A549 (cell line): ENCODE data around the gene KCNA2. TPM values are rescaled to one million over a fixed set of nuclear protein-coding genes. Genes with fewer than 3 reads are reported as not detected.

ENCODE experiments used
- ATAC-seq, 2 experiments: fragments of 200-7000 bp in 1 of 2; fragments of >200 bp in 1 of 2; cut with Nextera tagmentation in 1 of 2; cut with Tn5 transposase in 1 of 2; 3 replicates each; pipeline versions ENCODE4 v1.8.0 to v1.9.1; 2018 to 2020; ENCODE audit warnings: mild to moderate bottlenecking in 1 of 2, moderate library complexity in 1 of 2
- CTCF ChIA-PET: fragments of 300-600 bp; sonication (Branson Sonifier 250); formaldehyde crosslinking; extraction: SDS; loops from one replicate; lab custom pipeline; 2021; ENCODE audit warnings: antibody characterized with exemption, inconsistent platforms; lab: Yijun Ruan, JAX
- POLR2A ChIA-PET: fragments of 350-600 bp; formaldehyde crosslinking; extraction: SDS; loops from one replicate; lab custom pipeline; 2021; ENCODE audit warnings: antibody characterized with exemption, inconsistent platforms; lab: Yijun Ruan, JAX
- DNase-seq, 2 experiments: peaks; one replicate each; pipeline versions ENCODE4 v3.0.0 to v3.0.0-alpha.2; 2011 to 2016; ENCODE audit warnings: low read depth in 1 of 2, low spot score in 1 of 2
- FAIRE-seq: peaks from 2 replicates; lab custom pipeline; 2011; peaks lifted over from hg19 to GRCh38; lab: Jason Lieb, UNC
- H3K27ac ChIP-seq, 2 experiments: fragments of >200 bp; sonication (Bioruptor Twin); formaldehyde crosslinking; 3 replicates each; pipeline ENCODE4 v1.5.1; 2016 to 2017
- H3K4me1 ChIP-seq: fragments of >200 bp; sonication (Bioruptor Twin); formaldehyde crosslinking; 3 replicates; pipeline ENCODE4 v1.6.1; 2016
- H3K4me2 ChIP-seq: fragments of >200 bp; sonication (Bioruptor Twin); formaldehyde crosslinking; 3 replicates; pipeline ENCODE4 v1.6.1; 2016
- H3K4me3 ChIP-seq: fragments of >200 bp; sonication (Bioruptor Twin); formaldehyde crosslinking; 3 replicates; pipeline ENCODE4 v1.5.1; 2016
- H3K9me3 ChIP-seq: fragments of >200 bp; sonication (Bioruptor Twin); formaldehyde crosslinking; 3 replicates; pipeline ENCODE4 v1.6.1; 2016
- CBX2 ChIP-seq: fragments of 200-600 bp; sonication (generic); IDR thresholded peaks from 2 replicates; pipeline ENCODE4 v1.6.1; 2016; ENCODE audit warnings: low read depth, mild to moderate bottlenecking, borderline replicate concordance
- CBX8 ChIP-seq: fragments of 200-600 bp; sonication (generic); IDR thresholded peaks from 2 replicates; pipeline ENCODE4 v1.6.1; 2016
- CEBPB ChIP-seq, 2 experiments: fragments of >200 bp in 1 of 2; sonication (Bioruptor Twin) in 1 of 2; formaldehyde crosslinking in 1 of 2; IDR thresholded peaks; 2 replicates each; pipeline ENCODE4 v1.6.1; 2012 to 2016
- CHD4 ChIP-seq: fragments of 200-600 bp; sonication (generic); IDR thresholded peaks from 2 replicates; pipeline ENCODE4 v1.6.1; 2016; ENCODE audit warnings: antibody characterized with exemption, mild to moderate bottlenecking, borderline replicate concordance
- EHF ChIP-seq: fragments of 250-450 bp; sonication (Bioruptor Pico); IDR thresholded peaks from 2 replicates; pipeline ENCODE4 v1.5.0; 2020; ENCODE audit warnings: mild to moderate bottlenecking
- EP300 ChIP-seq, 2 experiments: fragments of >200 bp; sonication (Bioruptor Twin); formaldehyde crosslinking; IDR thresholded peaks; 2 replicates in 1 of 2; 3 replicates in 1 of 2; pipeline ENCODE4 v1.6.1; 2016 to 2017
- FOSB ChIP-seq: fragments of 250-450 bp; sonication (Bioruptor Pico); IDR thresholded peaks from 2 replicates; pipeline ENCODE4 v1.5.0; 2020; ENCODE audit warnings: mild to moderate bottlenecking, moderate library complexity
- FOSL2 ChIP-seq, 2 experiments: fragments of 450-650 bp in 1 of 2; fragments of >200 bp in 1 of 2; sonication (Bioruptor Twin) in 1 of 2; formaldehyde crosslinking; IDR thresholded peaks; 2 replicates each; pipeline versions ENCODE4 v1.5.0 to v1.6.1; 2016 to 2020; ENCODE audit warnings: mild to moderate bottlenecking in 1 of 2, moderate library complexity in 1 of 2
- HEYL ChIP-seq: fragments of 250-450 bp; sonication (Bioruptor Pico); IDR thresholded peaks from 2 replicates; pipeline ENCODE4 v1.8.0; 2021; ENCODE audit warnings: mild to moderate bottlenecking, moderate library complexity
- HOXA7 ChIP-seq: fragments of 250-450 bp; sonication (Bioruptor Pico); IDR thresholded peaks from 2 replicates; pipeline ENCODE4 v1.5.0; 2020; ENCODE audit warnings: mild to moderate bottlenecking, moderate library complexity
- HOXB13 ChIP-seq: fragments of 250-450 bp; sonication (Bioruptor Pico); IDR thresholded peaks from 2 replicates; pipeline ENCODE4 v1.5.0; 2020; ENCODE audit warnings: low read depth, mild to moderate bottlenecking, moderate library complexity
- HOXB5 ChIP-seq: fragments of 250-450 bp; sonication (Bioruptor Pico); IDR thresholded peaks from 2 replicates; pipeline ENCODE4 v1.5.0; 2020; ENCODE audit warnings: mild to moderate bottlenecking, moderate library complexity
- KDM1A ChIP-seq: fragments of 200-600 bp; sonication (generic); IDR thresholded peaks from 2 replicates; pipeline ENCODE4 v1.6.1; 2016; ENCODE audit warnings: low read depth, mild to moderate bottlenecking
- KDM5A ChIP-seq: fragments of 200-600 bp; sonication (generic); IDR thresholded peaks from 2 replicates; pipeline ENCODE4 v1.6.1; 2016; ENCODE audit warnings: antibody characterized with exemption, mild to moderate bottlenecking
- MAZ ChIP-seq: fragments of 150-350 bp; IDR thresholded peaks from 2 replicates; pipeline ENCODE4 v1.6.1; 2014; ENCODE audit warnings: antibody characterized with exemption, low read depth, low read length, borderline replicate concordance
- NFE2L2 ChIP-seq: fragments of 150-350 bp; conservative IDR thresholded peaks from 2 replicates; pipeline ENCODE4 v1.6.1; 2014; ENCODE audit warnings: low read length
- NR3C1 ChIP-seq: fragments of >200 bp; sonication (Bioruptor Twin); formaldehyde crosslinking; IDR thresholded peaks from 3 replicates; pipeline ENCODE4 v1.6.1; 2017
- PHF8 ChIP-seq: fragments of 200-600 bp; sonication (generic); IDR thresholded peaks from 2 replicates; pipeline ENCODE4 v1.6.1; 2016; ENCODE audit warnings: low read depth, mild to moderate bottlenecking, antibody characterized with exemption, moderate library complexity, borderline replicate concordance
- POLR2A ChIP-seq: IDR thresholded peaks from 2 replicates; pipeline ENCODE4 v1.6.1; 2012; ENCODE audit warnings: mild to moderate bottlenecking, low read length
- RARB ChIP-seq: fragments of 250-450 bp; sonication (Bioruptor Pico); IDR thresholded peaks from 2 replicates; pipeline ENCODE4 v1.8.0; 2021; ENCODE audit warnings: mild to moderate bottlenecking, moderate library complexity
- RCOR1 ChIP-seq: fragments of 150-350 bp; IDR thresholded peaks from 2 replicates; pipeline ENCODE4 v1.6.1; 2014; ENCODE audit warnings: antibody characterized with exemption, low read length, low read depth
- RFX5 ChIP-seq: fragments of 450-650 bp; IDR thresholded peaks from 2 replicates; pipeline ENCODE4 v1.7.1; 2014; ENCODE audit warnings: antibody characterized with exemption, mild to moderate bottlenecking, moderate library complexity
- SREBF2 ChIP-seq: fragments of 450-650 bp; IDR thresholded peaks from 2 replicates; pipeline ENCODE4 v1.6.1; 2014; ENCODE audit warnings: mild to moderate bottlenecking, moderate library complexity
- TP53 ChIP-seq: fragments of 250-450 bp; sonication (Bioruptor Pico); IDR thresholded peaks from 2 replicates; pipeline ENCODE4 v1.5.0; 2021; ENCODE audit warnings: mild to moderate bottlenecking, moderate library complexity
- ZC3H11A ChIP-seq: fragments of 450-650 bp; IDR thresholded peaks from 2 replicates; pipeline ENCODE4 v1.6.1; 2014; ENCODE audit warnings: antibody characterized with exemption, mild to moderate bottlenecking
- ZFP36 ChIP-seq: fragments of 450-650 bp; IDR thresholded peaks from 2 replicates; pipeline ENCODE4 v1.6.1; 2014; ENCODE audit warnings: borderline replicate concordance; ENCODE audit not compliant: partially characterized antibody
- WGBS: methylation state at CpG from one replicate; pipeline ENCODE4 v1.1.6; 2017; ENCODE audit errors: missing lambda C conversion rate; 5-methylcytosine and 5-hydroxymethylcytosine counted together
- polyA plus RNA-seq, 4 experiments: library from polyadenylated mRNA; depleted of rRNA in 3 of 4; stranded (reverse); fragments of >200 nt; fragmentation: RNase III in 1 of 4; extraction: RNeasy Plus Mini Kit Qiagen cat#74134 plus additional on column Dnase treatment in 1 of 4; gene quantifications; 2 replicates in 3 of 4; 3 replicates in 1 of 4; pipeline ENCODE4 v1.2.3, GENCODE V29; 2011 to 2017
- TF ChIP-seq, protein P1 (sequence below): fragments of 250-450 bp; sonication (Bioruptor Pico); IDR thresholded peaks from 2 replicates; pipeline ENCODE4 v1.5.0; 2020; ENCODE audit warnings: low read depth, mild to moderate bottlenecking, moderate library complexity
- TF ChIP-seq, protein P2 (sequence below): fragments of >200 bp; sonication (Bioruptor Twin); formaldehyde crosslinking; IDR thresholded peaks from 2 replicates; pipeline ENCODE4 v1.6.1; 2016
- TF ChIP-seq, protein P3 (sequence below): fragments of >200 bp; sonication (Bioruptor Twin); formaldehyde crosslinking; IDR thresholded peaks from 3 replicates; pipeline ENCODE4 v1.5.1; 2016
- TF ChIP-seq, protein P4 (sequence below): IDR thresholded peaks from 2 replicates; pipeline ENCODE4 v1.6.1; 2012
- TF ChIP-seq, protein P5 (sequence below): fragments of 200-600 bp; sonication (generic); IDR thresholded peaks from 2 replicates; pipeline ENCODE4 v1.6.1; 2016; ENCODE audit warnings: antibody characterized with exemption, mild to moderate bottlenecking, moderate library complexity

Gene KCNA2
- polyA plus RNA-seq, 2 of the 4 experiments (the other 2 are of a cell fraction), result 0.04 to 0.05 TPM

DNA sequence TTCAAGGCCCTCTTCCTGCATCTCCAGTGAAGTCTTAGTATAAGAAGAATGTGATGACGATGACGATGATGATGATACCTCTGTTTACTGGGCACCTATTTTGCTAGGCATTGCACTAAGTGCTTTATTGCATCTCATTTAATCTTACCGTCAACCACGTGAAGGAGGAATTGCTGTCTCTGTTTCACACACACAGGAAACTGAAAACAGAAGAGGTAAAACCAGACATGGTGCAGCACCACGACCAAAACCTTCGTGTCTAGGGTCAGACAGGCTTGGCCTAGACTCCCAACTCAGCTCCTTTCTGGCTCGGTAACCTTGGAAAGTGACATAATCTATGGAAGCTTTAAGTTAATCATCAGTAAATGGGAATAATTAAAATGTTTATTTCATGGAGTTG lies 20.7 kb upstream of the KCNA2 start:
- ChIA-PET POLR2A (no interaction called here), CTCF (interaction anchor here (1.0 to 2.0 kb wide), 2 partner anchors 20 to 154 kb away, joined by 3 to 4 read pairs; no protein-coding TSS in a partner anchor)
- ATAC-seq, result no peak
- Histone ChIP-seq H3K4me2 (no peak overlapping the region), H3K4me3 (no peak overlapping the region), H3K4me1 (no peaks in the 10 kb centered on the region), H3K9me3 (no peaks in the 10 kb centered on the region), H3K27ac (no peak overlapping the region)
- DNase-seq, result no peak
- WGBS, result 29% methylated on average over 7 of the region's 7 CpGs
- FAIRE-seq, result no peak
- TF ChIP-seq, protein P1, sequence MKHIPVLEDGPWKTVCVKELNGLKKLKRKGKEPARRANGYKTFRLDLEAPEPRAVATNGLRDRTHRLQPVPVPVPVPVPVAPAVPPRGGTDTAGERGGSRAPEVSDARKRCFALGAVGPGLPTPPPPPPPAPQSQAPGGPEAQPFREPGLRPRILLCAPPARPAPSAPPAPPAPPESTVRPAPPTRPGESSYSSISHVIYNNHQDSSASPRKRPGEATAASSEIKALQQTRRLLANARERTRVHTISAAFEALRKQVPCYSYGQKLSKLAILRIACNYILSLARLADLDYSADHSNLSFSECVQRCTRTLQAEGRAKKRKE (CRISPR knock-in tag), result no peak
- TF ChIP-seq HEYL (CRISPR knock-in tag), result no peak
- no peak for TF ChIP-seq FOSL2 (IDR thresholded peaks at IDR 0.05)
- TF ChIP-seq FOSL2 (CRISPR knock-in tag; IDR thresholded peaks at IDR 0.05), result no peak
- no peak for TF ChIP-seq RFX5
- no peak for TF ChIP-seq SREBF2
- TF ChIP-seq, protein P2, sequence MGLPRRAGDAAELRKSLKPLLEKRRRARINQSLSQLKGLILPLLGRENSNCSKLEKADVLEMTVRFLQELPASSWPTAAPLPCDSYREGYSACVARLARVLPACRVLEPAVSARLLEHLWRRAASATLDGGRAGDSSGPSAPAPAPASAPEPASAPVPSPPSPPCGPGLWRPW, result no peak
- TF ChIP-seq, protein P3, sequence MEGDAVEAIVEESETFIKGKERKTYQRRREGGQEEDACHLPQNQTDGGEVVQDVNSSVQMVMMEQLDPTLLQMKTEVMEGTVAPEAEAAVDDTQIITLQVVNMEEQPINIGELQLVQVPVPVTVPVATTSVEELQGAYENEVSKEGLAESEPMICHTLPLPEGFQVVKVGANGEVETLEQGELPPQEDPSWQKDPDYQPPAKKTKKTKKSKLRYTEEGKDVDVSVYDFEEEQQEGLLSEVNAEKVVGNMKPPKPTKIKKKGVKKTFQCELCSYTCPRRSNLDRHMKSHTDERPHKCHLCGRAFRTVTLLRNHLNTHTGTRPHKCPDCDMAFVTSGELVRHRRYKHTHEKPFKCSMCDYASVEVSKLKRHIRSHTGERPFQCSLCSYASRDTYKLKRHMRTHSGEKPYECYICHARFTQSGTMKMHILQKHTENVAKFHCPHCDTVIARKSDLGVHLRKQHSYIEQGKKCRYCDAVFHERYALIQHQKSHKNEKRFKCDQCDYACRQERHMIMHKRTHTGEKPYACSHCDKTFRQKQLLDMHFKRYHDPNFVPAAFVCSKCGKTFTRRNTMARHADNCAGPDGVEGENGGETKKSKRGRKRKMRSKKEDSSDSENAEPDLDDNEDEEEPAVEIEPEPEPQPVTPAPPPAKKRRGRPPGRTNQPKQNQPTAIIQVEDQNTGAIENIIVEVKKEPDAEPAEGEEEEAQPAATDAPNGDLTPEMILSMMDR, result no peak
- no peak for TF ChIP-seq NFE2L2
- TF ChIP-seq EHF (CRISPR knock-in tag), result no peak
- TF ChIP-seq CEBPB (IDR thresholded peaks at IDR 0.05), result no peak
- no peak for TF ChIP-seq PHF8
- TF ChIP-seq KDM5A, result no peak
- no peak for TF ChIP-seq HOXB13

DNA sequence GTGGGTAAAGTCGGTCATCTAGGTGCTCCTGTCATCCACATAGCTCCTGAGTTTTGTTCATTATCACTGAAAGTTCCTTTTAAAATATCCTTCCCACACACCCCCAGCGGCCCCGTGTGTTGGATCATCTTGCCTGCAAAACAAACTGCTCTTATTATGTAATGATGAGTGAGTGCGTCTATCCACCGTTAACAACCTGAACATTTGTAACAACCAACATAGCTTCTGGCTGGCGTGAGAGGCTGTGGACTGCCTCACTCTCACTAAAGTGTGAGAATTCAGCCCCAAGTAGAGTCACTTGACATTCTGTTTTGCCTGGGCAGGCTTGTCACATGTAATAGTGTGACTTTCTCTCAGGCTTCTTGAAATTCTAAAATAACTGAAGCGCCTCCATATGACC lies 14.5 kb upstream of the KCNA2 start:
- DNase-seq, result no peak
- no peak for ATAC-seq
- POLR2A ChIA-PET, result no interaction called here
- CTCF ChIA-PET, result interaction anchor here (1.3 to 6.4 kb wide), 7 partner anchors 10 to 161 kb away, joined by 3 to 51 read pairs (median 9); partner anchors contain the start of gene KCNA2
- FAIRE-seq, result no peak
- no peak overlapping the region for H3K4me3 ChIP-seq
- TF ChIP-seq CHD4 (no peak), RARB (CRISPR knock-in tag) (no peak), HOXB5 (no peak), HEYL (CRISPR knock-in tag) (no peak)
- TF ChIP-seq, protein P4, sequence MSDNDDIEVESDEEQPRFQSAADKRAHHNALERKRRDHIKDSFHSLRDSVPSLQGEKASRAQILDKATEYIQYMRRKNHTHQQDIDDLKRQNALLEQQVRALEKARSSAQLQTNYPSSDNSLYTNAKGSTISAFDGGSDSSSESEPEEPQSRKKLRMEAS, result no peak
- no peaks in the 10 kb centered on the region for H3K9me3 ChIP-seq
- peaks cover 15% of the 10 kb centered on the region for H3K4me1 ChIP-seq
- no peak overlapping the region for H3K27ac ChIP-seq
- no peak overlapping the region for H3K4me2 ChIP-seq
- 25% methylated on average over 7 of the region's 7 CpGs for WGBS

DNA sequence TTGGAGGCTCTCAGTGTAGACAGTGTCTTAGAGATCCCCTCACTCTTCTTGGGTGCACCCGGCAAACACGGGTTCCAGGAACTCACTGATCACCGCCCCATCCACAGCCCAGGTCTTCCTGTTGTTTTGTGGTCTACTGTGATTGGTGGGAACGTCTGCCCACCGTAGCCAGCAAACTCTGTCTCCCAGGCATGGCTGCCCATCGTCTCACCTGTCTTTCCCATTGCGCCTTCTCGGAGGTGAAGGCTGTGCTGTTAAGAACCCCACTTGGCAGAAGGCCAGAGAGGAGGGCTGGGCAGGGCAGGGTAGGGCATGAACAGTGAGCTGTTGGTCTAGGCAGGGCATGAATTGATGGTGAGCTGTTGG lies 14.1 kb upstream of the KCNA2 start:
- ChIA-PET CTCF (interaction anchor here (0.6 to 6.4 kb wide), 22 partner anchors 8 to 447 kb away, joined by 3 to 51 read pairs (median 5); partner anchors contain the start of gene KCNA2), POLR2A (no interaction called here)
- no peak for FAIRE-seq
- 33% methylated on average over 8 of the region's 8 CpGs for WGBS
- H3K4me3 ChIP-seq, result no peak overlapping the region
- no peak for DNase-seq
- H3K4me1 ChIP-seq, result peaks cover 15% of the 10 kb centered on the region
- H3K9me3 ChIP-seq, result no peaks in the 10 kb centered on the region
- H3K27ac ChIP-seq, result no peak overlapping the region
- no peak overlapping the region for H3K4me2 ChIP-seq
- ATAC-seq, result no peak
- TF ChIP-seq SREBF2 (no peak), NR3C1 (no peak), CBX2 (no peak), NFE2L2 (no peak), RCOR1 (no peak), HOXB13 (no peak), ZC3H11A (no peak), POLR2A (no peak), ZFP36 (no peak), KDM1A (no peak), CBX8 (no peak), EP300 (IDR thresholded peaks at IDR 0.05) (no peak), HOXA7 (CRISPR knock-in tag) (no peak), MAZ (no peak), EHF (CRISPR knock-in tag) (no peak), TP53 (CRISPR knock-in tag) (no peak), FOSB (CRISPR knock-in tag) (no peak)
- TF ChIP-seq, protein P5, sequence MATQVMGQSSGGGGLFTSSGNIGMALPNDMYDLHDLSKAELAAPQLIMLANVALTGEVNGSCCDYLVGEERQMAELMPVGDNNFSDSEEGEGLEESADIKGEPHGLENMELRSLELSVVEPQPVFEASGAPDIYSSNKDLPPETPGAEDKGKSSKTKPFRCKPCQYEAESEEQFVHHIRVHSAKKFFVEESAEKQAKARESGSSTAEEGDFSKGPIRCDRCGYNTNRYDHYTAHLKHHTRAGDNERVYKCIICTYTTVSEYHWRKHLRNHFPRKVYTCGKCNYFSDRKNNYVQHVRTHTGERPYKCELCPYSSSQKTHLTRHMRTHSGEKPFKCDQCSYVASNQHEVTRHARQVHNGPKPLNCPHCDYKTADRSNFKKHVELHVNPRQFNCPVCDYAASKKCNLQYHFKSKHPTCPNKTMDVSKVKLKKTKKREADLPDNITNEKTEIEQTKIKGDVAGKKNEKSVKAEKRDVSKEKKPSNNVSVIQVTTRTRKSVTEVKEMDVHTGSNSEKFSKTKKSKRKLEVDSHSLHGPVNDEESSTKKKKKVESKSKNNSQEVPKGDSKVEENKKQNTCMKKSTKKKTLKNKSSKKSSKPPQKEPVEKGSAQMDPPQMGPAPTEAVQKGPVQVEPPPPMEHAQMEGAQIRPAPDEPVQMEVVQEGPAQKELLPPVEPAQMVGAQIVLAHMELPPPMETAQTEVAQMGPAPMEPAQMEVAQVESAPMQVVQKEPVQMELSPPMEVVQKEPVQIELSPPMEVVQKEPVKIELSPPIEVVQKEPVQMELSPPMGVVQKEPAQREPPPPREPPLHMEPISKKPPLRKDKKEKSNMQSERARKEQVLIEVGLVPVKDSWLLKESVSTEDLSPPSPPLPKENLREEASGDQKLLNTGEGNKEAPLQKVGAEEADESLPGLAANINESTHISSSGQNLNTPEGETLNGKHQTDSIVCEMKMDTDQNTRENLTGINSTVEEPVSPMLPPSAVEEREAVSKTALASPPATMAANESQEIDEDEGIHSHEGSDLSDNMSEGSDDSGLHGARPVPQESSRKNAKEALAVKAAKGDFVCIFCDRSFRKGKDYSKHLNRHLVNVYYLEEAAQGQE, result no peak
